ENCODE data around the gene MSH2.

The MSH2 gene

DNA sequence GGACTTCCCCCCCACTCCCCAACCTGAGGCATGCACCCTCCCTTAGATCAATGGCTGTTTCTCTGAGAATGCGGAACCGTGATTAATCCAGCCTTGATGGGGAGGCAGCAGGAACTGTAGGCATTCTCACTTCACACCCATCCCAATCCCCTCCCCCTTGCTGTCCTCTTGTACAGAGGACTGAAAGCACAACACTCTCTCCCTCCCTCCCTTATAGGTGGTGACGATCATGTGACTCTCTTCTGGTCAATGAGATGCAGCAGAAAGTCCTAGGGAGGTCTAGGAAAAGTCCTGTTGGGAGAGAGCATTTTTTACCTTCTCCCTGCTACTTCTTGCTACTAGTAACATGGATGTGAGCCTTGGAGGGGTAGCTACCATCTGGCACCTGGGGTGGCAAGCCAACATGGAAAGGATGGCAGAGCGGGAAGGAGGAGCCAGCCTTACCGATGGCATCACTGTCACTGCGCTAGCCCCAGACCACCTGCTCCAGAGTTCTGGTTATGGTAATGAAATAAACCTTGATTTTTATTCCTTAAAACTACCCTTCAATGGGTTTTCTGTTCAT is 106.9 kb downstream of the MSH2 start:
- no peak for DNase-seq

GRCh38 chr2:47510745-47511144 is 107.8 kb downstream of the MSH2 start:
- no peak for DNase-seq

GRCh38 chr2:47512581-47513083 is 109.7 kb downstream of the MSH2 start:
- no peak for DNase-seq

DNA sequence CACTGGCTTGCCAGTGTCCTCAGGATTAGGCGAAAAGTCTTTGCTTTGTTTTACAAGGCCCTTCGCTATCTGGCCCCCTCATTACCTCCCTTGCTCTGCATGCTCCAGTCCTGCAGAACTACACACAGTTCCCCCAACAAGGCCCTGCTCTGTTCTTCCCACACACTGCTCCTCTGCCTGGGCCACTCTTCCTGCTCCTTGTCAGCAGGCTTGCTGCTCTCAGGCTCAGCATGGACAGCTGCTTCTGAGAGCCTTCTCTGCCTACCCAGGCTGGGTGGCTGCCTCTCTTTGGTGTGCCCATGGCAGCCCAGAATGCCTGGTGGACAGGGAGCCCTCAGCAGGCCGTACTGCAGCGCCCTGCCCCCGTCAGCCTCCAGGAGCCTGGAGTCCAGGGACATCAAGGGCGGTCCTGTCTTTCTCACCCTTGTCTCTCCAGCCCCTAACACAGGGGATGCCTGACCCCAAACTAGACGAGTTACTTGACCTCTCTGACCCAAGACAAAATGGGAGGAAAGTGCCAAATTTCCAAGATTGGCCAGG is 111.1 kb downstream of the MSH2 start:
- no peak for DNase-seq

- DNase-seq = no peak
These were observed 113.6 kb downstream of the MSH2 start for GRCh38 chr2:47516360-47517104.

DNA sequence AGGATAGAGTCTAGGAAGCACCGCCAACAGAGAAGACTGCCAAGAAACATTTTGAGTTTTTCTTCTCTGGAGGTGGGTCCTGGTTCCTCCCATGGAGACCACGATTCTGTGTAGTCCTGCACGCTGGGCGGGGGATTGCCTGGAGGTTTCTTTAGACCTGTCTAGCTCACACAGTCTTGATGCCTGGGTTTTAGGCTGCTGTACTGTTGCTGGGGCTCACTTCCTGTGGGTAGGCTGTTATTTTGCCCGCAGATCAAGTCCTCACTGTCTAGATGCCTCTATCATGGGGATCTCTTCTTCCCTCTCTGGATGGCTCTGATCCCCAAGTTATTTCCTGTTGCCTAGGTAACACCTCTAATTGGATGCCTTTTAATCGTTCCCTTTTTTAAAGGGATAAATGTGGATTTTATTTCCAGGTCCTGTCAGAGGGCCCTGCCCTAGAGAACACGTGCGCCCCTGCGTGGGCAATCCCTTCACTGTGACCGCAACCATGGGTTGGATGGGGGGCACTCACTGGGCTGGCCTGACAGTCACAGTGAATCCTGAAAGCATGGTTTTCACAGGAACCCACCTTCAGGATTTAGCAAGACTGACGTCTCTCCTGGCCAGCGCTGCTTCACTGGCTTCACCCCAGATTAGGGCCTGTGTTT is 115.7 kb downstream of the MSH2 start:
- DNase-seq = no peak

- no peak for DNase-seq
These were observed 116.2 kb downstream of the MSH2 start for GRCh38 chr2:47519147-47519537.

GRCh38 chr2:47519604-47520301 is 116.8 kb downstream of the MSH2 start:
- DNase-seq = no peak

DNA sequence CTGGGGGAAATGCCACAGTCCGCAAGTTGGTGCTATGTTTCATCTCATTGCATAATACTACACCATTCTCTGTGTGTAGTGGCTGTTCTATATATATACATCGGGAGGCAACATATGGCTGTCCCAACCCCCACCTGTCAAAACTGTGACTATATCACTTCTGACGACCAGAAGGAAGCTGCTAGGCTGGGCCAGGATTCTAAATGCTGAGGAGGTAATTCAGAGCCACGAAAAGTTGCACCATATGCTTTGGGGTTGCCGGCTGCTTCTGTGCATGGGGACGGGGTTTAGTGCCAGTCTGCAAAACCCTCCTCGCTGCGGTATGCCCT is 117.3 kb downstream of the MSH2 start:
- no peak for DNase-seq

- peak; percentile 58 to 61 for DNase-seq
These were observed 118.1 kb downstream of the MSH2 start for GRCh38 chr2:47520825-47521665.

DNA sequence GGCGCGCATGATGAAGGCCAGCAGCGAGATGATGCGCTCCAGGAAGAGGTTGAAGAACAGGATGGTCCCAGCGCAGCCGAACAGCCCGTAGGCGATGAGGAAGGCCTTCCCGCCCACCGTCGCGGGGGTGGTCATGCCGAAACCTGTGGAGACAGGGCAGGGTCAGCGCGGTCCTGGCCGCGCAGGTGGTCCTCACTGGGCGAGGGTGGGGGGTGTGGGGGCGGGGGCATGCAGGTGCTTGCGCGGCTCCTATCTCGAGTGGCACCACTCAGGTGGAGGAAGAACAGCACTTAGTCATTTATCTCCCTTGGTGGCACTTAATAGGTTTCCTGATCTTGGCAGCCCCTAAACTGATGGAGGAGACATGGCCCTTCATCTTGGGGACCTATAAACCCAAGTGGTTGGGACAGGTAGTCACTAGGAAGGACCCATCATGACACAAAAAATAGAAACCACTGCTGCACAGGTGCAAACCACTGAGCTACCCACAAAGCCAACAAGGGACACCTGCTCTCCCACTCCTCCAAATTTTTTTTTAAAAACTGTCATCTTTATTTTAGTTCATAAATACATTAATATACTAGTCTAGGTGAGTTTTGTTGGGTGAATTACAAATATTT is 118.8 kb downstream of the MSH2 start:
- no peak for DNase-seq

DNA sequence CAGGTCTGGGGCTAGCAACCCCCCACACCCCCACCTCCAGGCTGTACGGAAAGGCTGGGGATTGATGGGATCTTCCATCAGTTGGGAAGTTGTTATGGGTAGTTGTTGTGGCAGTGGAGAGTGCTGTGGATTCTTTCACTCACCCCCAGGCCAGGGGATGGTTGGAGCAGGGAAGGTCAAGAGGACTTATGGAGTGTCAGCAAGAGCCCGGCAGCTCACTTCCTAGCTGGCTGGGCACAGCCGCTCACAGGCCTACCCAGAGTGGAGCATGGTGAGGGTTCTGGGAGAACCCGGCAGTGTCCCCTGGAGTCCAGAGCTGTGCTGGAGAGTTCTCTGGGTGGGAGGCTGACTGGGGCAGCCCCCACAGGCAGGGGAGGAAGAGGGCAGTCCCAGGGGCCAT is 122.2 kb downstream of the MSH2 start:
- DNase-seq = no peak

GRCh38 chr2:47528455-47528854 is 125.5 kb downstream of the MSH2 start:
- no peak for DNase-seq

DNA sequence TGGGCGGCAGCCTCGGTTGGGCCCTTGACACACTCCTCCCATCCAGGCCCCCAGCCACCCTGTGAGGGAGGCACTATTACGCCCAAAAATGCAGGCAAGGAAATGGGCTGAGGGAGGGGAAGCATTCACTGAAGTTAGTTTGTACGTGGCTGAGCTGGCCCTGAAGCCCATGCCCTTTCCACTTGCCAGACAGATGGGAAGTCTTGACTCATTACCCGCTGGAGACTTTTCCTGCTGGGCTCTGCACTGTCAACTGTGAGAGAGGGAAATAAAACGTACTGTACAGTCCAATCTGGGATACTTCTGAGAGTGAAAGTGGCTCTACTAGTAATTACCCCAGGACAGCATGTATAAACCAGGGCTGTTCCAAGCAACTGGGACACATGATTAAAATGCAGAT is 125.9 kb downstream of the MSH2 start:
- no peak for DNase-seq

DNA sequence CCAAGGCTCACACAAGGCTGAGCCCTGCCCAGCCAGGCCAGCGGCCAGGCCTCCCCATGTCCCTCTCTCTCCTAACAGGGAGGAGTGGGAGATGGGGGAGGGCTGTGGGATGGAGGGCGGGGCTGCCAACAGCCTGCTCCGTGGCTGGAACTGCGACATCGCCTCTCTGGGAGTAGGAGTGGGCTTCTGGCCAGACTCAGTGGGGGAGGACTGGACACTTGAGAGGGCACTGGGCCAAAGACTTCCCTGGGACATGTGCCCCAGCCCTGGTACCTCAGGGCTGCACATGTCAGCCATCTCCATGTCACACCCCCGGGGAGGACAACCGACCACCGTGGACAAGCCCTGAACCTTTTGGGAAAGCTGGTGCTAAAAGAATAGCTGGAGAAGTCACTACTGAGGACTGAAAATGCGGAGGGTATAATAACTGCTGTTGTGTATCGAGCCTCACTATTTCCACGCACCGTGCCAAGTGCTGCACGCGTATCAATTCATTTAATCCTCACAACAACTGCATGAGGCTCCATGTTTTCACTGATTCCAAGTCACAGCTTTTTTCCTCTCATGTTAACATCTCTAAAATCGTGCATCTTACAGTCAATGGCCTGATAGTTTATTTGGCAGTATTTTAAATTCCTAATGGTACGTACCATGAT is 127.3 kb downstream of the MSH2 start:
- no peak for DNase-seq

DNA sequence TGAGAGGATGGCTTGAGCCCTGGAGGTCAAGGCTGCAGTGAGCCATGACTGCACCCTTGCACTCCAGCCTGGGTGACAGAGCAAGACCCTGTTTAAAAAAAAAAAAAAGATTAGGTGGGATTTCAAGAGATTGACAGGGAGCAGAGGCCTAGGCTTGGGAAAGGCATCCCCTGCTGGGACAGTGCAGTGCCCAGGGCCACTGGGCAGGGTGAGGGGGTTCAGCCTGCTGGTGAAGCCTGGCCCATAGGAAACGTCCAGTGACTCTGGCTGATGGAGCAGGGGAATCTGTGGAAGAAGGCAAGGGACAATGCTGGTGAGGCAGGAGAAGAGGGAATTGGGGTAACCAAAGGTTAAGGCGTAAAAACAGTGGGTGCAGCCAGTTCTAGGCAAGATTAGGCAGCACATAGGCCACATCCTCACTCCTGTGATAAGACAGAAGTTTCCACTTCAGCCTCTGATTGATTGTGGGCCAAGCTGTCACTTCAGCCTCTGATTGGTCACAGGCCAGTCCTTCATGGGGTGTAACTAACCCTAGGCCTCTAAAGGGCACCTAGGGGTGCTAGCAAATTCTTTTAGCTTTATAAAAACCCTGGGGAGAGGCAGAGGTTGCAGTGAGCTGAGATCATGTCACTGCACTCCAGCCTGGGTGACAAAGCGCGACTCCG is 128.6 kb downstream of the MSH2 start:
- DNase-seq = no peak
